HG03575 (cell line): Measurements from ENCODE around the gene RASIP1.
"Not testable (repeated sequence)": the region's sequence is repeated elsewhere in the genome, so short reads cannot be mapped to it uniquely, and the experiment has no call there.

Experiments
- ATAC-seq: cut with Tn5 transposase; IDR thresholded peaks from one replicate; pipeline ENCODE4 v1.9.1; 2021; ENCODE audit not compliant: unreplicated experiment, insufficient number of reproducible peaks, low FRiP score; ENCODE audit errors: extremely low read depth

Gene RASIP1

DNA sequence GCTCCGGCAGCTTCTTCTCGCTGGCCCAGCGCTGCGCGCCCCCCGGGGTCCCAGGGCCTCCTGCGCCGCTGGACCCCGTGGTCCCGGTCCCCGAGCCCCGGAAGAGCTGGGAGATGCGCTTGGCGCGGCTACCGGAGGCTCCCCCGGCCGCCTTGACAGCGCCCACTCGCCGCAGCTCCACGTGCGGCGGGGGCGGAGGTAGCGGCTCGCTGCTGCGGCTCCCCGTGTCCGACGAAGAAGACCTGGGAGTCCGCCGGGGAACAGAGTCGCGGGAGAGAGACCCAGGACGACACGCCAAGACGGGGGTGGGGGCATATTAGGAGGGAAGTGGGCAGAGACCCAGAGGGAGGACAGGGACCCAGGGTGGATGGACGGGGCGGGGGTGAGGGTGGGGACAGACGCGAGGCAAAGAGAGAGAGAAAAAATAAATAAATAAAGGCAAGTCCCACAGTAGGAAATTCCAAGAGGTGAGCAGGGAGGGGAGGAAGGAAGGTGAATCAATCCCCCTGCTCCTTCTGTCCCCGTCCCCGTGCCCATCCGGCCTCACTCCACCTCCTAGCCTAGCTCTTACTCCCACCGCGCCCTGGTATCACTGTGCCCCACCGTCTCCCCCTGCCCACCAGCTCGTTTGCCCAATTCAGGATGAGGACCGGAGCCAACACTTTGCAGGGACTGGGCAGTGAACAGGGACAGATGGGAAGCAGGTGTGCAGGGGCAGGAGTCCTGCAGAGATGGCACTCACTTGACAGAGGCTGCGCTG is 826 bp downstream of the RASIP1 start:
- no peak for ATAC-seq

GRCh38 chr19:48738557-48739403 is 1.6 kb downstream of the RASIP1 start:
- no peak for ATAC-seq

- no peak for ATAC-seq
These were observed 2.9 kb downstream of the RASIP1 start for GRCh38 chr19:48737360-48737998.

GRCh38 chr19:48735031-48735615 is 5.3 kb downstream of the RASIP1 start:
- no peak for ATAC-seq

DNA sequence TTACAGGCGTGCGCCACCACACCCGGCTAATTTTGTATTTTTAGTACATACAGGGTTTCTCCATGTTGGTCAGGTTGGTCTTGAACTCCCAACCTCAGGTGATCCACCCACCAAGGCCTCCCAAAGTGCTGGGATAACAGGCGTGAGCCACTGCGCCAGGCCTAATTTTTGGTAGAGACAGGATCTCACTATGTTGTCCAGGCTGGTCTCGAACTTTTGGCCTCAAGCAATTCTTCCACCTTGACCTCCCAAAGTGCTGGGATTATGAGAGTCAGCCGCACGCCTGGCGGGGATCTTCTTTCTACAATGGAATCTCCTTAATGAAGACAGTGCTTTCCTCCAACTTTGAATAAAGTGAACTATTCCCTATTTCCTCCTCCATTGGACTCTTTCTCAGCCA is 5.8 kb downstream of the RASIP1 start:
- ATAC-seq, result no peak

DNA sequence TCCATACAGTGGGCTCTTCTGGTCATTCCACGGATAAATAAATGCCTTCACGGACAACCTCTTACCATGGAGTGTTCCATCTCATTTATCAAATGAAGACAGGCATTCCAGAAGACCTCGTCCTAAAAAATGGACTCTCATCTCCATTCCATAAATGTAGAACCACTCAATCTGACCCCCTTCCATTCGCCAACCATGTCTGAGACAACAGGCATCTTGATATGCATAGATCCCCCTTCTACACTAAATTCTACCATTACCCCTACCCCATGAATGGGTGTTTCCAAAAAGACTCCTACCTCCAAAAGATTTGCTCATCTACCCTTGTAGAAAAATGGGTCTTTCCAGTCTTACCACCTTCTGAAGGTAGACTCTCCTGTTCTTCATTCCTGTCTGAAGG is 9.0 kb downstream of the RASIP1 start:
- no peak for ATAC-seq

DNA sequence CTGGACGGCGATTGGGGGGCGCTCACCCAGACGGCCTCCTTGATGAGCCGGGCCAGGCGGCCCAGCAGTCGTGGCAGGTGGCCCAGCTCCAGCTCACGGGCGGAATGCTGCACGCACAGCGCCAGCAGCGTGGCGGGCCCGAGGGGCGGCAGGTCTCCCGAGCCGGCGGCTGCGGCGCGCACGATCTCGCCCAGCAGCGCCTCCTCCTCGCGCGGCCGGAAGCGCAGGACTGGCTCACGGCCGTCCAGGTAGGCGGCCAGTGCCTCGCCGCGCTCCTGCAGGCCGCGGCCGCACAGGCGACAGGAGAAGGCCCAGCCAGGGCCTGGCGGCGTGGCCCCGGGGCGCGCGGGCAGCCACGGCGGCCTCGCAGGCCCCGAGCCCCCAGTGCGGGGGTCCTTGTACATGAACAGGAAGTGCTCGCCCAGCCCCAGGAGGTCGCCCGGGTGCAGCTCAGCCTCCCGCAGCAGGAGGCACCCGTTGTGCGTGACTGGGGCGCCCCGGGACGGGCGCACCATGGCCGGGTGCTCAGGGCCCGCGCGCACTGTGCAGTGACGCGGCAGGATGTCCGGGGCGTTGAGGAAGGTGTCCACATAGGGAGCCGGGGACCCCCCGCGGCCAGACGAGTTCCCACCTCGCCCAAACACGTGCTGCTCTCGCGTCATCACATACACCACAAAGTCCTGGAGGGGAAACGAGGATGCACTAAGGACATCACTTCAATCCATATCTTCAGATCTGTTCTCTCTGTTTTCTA is 11.3 kb downstream of the RASIP1 start:
- ATAC-seq, result no peak

DNA sequence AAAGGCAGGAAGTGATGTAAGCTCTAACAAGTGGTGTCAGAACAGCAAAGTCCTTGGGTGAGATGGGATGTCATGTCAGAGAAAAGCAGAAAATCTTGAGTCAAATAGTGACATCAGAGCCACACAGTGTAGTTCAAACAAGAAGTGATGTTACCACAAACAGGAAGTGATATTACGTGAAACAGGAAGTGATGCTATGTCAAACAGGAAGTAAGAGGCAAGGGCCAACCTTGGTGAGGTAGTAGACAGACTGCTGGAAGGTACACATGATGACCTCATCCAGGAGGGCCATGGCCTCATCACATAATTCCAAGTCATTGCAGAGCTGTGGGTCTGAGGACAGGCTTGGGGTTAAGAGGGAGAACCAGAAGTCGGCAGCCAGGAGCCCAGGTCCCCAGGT is 13.9 kb downstream of the RASIP1 start:
- ATAC-seq, result no peak

DNA sequence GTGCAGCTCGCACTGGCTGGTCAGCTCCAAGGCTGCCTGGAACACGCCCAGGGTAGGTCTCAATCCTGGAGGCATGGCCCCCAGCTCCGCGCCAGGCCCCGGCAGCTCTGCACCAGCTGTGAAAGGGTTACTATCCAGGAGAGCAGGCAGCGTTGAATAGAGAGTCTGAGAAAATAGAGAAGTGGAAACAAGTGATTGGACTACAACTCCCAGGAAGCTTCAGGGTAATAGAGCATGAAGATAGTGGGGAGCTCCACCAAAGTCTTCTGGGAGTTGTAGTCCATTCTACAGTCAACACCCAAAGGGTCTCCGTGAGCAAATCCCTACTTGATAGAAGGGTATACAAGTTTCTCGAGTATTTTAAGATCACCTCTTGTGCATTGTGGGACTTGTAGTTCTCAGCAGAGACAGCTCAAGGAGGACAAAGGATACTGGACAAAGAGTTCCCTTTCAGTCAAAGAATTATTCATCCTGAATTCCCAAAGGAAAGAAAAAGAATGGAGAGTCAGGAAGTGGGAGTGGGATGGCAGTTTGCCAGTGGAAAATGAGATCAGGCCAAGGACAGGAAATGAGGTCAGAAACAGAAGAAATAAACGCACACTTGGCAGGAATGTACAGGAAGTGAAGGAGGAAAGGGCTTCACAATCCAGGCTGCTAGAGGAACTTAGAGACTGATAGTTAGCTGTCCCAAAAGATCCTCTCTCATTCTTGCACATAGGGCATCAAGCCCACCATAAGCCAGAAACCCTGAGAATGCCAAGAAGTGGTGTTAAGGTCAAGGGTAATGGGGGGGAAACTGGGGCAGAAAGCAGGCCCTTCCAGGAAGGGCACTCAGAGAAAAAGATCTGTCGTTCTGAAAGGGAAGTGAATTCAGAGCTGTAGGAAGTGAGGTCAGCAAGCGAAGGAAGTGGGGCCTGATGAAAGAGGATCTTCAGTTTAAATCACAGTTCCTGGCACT is 15.3 kb downstream of the RASIP1 start:
- no peak for ATAC-seq

GRCh38 chr19:48722196-48722708 is 18.2 kb downstream of the RASIP1 start:
- no peak for ATAC-seq

GRCh38 chr19:48720613-48721296 is 19.7 kb downstream of the RASIP1 start:
- peak; percentile 55 for ATAC-seq

GRCh38 chr19:48720251-48720612 is 20.2 kb downstream of the RASIP1 start:
- no peak for ATAC-seq

GRCh38 chr19:48719263-48720171 is 20.9 kb downstream of the RASIP1 start, which contains the start of gene MAMSTR:
Gene MAMSTR (minus strand): TSS chr19:48719725. CDS start chr19:48719031, 694 bp downstream.
- no peak for ATAC-seq

DNA sequence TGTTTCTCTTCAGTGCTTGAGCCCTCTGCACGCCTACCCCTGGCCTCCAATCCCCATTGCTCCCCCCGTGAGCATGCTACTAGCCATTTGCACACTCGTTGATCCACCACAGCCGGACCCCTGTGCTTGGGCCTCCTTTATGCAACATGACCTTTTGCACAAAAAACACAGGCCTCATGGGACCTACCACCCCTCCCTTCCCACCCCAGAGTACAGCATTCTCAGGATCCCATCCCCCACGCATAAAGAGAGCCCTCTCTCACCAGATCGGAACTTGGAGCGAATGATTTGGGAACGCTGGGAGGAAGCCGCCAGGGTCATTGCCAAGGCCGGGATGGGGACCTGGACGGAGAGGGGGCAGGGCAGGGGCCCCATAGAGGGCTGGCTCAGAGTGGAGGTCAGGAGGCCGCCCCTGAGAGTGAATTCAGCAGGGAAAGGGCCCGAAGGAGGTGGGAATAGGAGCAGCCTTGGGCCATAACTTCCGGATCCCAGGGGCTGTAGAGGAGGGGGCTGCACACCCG is 21.6 kb downstream of the RASIP1 start:
- ATAC-seq, result no peak

GRCh38 chr19:48718106-48718505 is 22.3 kb downstream of the RASIP1 start:
- not testable (repeated sequence) for ATAC-seq
